ENCODE measurements around the gene USP49. TPM values are rescaled to one million over a fixed set of nuclear protein-coding genes. Genes with fewer than 3 reads are reported as not detected.

Gene USP49
- total RNA-seq, 4 donors from 2014 or later: 0.27 to 2.8 (median 1.1) TPM

- DNase-seq: no peak
- in situ Hi-C loops (cut with MboI; ENCODE audit: low sequenced_read_pairs in 4 of 4) (no loop called here), intact Hi-C loops (cut with DNase I; ENCODE audit: low total_unique reads) (no loop called here)
- H3K36me3 ChIP-seq: no peaks in the 10 kb centered on the region
- ATAC-seq: no peak
- H3K27me3 ChIP-seq: no peaks in the 10 kb centered on the region
- no peak overlapping the region for H3K27ac ChIP-seq
- no peak for TF ChIP-seq POLR2A (IDR thresholded peaks at IDR 0.05)
- TF ChIP-seq, protein P1, sequence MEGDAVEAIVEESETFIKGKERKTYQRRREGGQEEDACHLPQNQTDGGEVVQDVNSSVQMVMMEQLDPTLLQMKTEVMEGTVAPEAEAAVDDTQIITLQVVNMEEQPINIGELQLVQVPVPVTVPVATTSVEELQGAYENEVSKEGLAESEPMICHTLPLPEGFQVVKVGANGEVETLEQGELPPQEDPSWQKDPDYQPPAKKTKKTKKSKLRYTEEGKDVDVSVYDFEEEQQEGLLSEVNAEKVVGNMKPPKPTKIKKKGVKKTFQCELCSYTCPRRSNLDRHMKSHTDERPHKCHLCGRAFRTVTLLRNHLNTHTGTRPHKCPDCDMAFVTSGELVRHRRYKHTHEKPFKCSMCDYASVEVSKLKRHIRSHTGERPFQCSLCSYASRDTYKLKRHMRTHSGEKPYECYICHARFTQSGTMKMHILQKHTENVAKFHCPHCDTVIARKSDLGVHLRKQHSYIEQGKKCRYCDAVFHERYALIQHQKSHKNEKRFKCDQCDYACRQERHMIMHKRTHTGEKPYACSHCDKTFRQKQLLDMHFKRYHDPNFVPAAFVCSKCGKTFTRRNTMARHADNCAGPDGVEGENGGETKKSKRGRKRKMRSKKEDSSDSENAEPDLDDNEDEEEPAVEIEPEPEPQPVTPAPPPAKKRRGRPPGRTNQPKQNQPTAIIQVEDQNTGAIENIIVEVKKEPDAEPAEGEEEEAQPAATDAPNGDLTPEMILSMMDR (IDR thresholded peaks at IDR 0.05 in 4 of 5, conservative IDR thresholded peaks at IDR 0.05 in 1 of 5): no peak
- H3K4me3 ChIP-seq: no peak overlapping the region
- H3K4me1 ChIP-seq: no peaks in the 10 kb centered on the region
- no peaks in the 10 kb centered on the region for H3K9me3 ChIP-seq
These were observed 147.1 kb downstream of the USP49 start for GRCh38 chr6:41748102-41748477.

DNA sequence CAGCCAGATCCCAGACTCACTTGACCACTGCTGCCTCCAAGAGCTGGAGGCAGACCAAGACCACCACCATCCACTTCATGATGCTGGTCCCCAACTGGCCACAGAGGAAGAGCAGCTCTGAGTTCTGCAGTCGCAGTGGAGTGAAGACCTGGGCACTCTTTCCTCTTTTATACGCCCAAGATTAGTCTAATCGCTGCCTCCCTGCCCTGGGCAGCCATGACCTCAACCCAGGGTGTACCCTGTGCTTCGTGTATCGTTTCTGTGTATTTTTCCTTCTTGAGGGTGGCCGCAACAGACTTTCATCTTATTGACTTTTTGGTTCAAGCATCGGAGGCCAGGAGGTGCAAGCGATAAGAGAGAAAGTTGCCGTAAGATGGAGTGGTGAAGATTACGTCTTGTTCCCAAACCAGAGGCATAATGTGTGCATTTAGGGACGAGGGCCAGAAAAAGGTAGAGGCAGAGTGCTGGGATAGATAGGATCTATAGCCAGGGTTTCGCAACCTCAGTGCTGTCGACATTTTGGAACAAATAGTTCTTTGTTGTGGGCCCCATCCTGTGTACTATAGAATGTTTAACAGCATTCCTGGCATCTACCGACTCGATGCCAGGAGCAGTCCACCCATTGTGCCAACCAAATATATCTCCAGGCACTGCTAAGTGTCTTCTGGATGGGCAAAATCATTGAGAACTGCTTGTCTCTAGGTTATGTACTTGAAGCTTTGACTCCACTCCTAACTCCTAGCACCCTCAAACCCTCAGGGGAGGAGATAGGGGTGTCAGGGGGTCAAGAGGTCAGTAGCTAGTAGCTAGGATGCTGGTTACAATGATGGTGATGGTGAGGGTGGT is 147.7 kb downstream of the USP49 start, which contains the start of gene PGC:
PGC (minus strand) TSS at position 142 of the 846 bp plus-strand sequence; CDS start at position 79, 63 bp downstream.
- intact Hi-C loops (cut with DNase I; ENCODE audit: low total_unique reads): no loop called here
- no peak for ATAC-seq
- Histone ChIP-seq H3K4me3 (no peak within 1 kb of the TSS), H3K36me3 (no peaks in the 10 kb centered on the region), H3K4me1 (no peaks in the 10 kb centered on the region), H3K27me3 (no peaks in the 10 kb centered on the region), H3K9me3 (no peaks in the 10 kb centered on the region), H3K27ac (no peak within 1 kb of the TSS)
- DNase-seq: no peak
- TF ChIP-seq, protein P1 (IDR thresholded peaks at IDR 0.05 in 4 of 5, conservative IDR thresholded peaks at IDR 0.05 in 1 of 5): no peak
- no peak for TF ChIP-seq POLR2A (IDR thresholded peaks at IDR 0.05)
- in situ Hi-C loops (cut with MboI; ENCODE audit: low sequenced_read_pairs in 4 of 4): no loop called here

DNA sequence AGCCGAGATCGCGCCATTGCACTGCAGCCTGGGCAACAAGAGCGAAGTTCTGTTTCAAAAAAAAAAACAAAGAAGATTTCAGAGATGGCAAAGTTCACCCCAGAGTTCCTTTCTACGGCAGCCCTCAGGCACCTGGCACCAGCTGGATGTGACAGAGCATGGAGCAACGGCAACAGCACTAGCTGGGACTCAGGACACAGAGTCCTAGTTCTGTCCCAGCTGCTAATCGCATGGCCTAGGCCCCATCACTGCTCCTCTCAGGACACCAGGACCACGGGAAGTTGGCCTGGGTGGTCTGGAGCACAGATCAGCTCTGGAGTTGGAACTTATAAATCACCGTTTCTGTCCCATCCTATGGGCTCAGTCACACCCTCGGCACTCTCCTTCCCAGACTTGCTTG is 149.1 kb downstream of the USP49 start:
- Histone ChIP-seq H3K9me3 (no peaks in the 10 kb centered on the region), H3K36me3 (no peaks in the 10 kb centered on the region), H3K4me3 (no peak overlapping the region), H3K27me3 (no peaks in the 10 kb centered on the region), H3K4me1 (no peaks in the 10 kb centered on the region), H3K27ac (no peak overlapping the region)
- TF ChIP-seq, protein P1 (IDR thresholded peaks at IDR 0.05 in 4 of 5, conservative IDR thresholded peaks at IDR 0.05 in 1 of 5): no peak
- TF ChIP-seq POLR2A (IDR thresholded peaks at IDR 0.05): no peak
- intact Hi-C loops (cut with DNase I; ENCODE audit: low total_unique reads): no loop called here
- DNase-seq (no peak), ATAC-seq (no peak)
- in situ Hi-C loops (cut with MboI; ENCODE audit: low sequenced_read_pairs in 4 of 4): no loop called here

DNA sequence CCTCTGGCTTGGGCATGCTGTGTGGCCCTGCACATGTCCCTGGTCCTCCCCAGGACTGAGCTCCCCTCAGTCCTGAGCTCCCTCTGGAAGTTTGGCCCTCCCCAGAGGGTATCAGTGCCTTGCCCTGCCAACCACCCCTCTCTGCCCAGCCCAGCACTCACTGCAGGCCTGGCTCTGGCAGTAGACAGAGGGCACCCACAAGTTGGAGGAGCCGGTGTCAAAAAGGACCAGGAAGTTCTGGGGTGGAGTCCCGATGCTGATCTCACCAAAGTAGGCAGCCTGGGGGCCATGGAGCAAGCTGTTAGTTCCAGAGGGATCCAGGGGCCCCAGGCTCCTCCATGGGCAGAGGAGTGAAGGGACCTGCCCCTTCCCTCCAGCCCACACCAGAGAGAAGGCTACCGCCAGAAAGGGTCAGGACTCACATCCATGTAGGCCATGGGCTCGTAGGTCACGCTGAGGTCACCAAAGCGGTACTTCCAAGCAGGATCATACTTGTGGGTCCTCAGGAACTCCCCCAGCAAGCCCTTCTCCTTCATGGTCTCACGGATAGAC is 150.9 kb downstream of the USP49 start:
- TF ChIP-seq, protein P1 (IDR thresholded peaks at IDR 0.05 in 4 of 5, conservative IDR thresholded peaks at IDR 0.05 in 1 of 5): no peak
- no peak for TF ChIP-seq POLR2A (IDR thresholded peaks at IDR 0.05)
- no peaks in the 10 kb centered on the region for H3K9me3 ChIP-seq
- H3K4me3 ChIP-seq: no peak overlapping the region
- no peaks in the 10 kb centered on the region for H3K27me3 ChIP-seq
- H3K27ac ChIP-seq: no peak overlapping the region
- H3K4me1 ChIP-seq: no peaks in the 10 kb centered on the region
- no peak for DNase-seq
- intact Hi-C loops (cut with DNase I; ENCODE audit: low total_unique reads): no loop called here
- H3K36me3 ChIP-seq: no peaks in the 10 kb centered on the region
- in situ Hi-C loops (cut with MboI; ENCODE audit: low sequenced_read_pairs in 4 of 4): no loop called here
- ATAC-seq: no peak
